ENCODE measurements around the gene PDE4A. TPM values are rescaled to one million over a fixed set of nuclear protein-coding genes. Genes with fewer than 3 reads are reported as not detected.

PDE4A gene
- total and polyA plus RNA-seq, 2 experiments from 2014 or later = 5.2 to 5.4 TPM

DNA sequence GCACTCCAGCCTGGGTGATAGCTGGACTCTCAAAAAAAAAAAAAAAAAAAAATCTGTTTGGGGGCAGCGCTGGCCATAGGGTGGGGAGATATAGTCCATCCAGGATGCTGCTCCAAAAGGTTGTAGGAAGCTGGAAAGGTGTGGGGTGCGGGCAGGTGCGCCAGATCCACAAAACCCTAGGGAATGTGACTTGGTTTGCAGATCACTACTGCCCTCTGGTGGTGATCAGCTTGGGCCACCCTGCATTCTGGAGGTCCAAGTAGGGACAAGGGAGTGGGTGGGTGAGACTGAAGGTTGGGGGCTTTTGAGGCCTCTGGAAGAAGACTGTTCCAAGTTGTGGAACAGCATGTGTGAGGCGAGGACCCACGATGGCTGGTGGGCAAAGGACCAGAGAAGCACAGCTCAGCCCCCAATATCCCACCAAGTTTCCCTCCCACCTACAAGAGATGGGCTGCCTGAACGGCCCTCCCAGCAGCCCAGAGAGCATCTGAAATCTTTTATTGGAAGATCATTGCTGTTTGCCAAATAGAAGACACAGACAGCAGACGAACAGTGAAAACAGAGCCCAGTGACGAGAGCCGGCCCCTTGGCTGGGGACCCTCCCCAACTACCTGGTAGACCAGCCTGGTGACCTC lies 29.6 kb upstream of the PDE4A start:
- Mint-ChIP-seq H3K4me1 (peaks cover 8% of the 10 kb centered on the region; the same call in 2 of the 3 replicates), H3K9me3 (no peaks in the 10 kb centered on the region), H3K27ac (0 out of 2 replicates have a peak overlapping the region, but pooled peaks have one; percentile 16), H3K4me3 (no peak overlapping the region), H3K27me3 (ENCODE audit: insufficient read depth, low read depth, poor library complexity) (peaks cover 1% of the 10 kb centered on the region), H3K36me3 (ENCODE audit: low read depth) (peaks cover 34% of the 10 kb centered on the region)
- H4K20me1 ChIP-seq (replicated peaks; ENCODE audit: insufficient read depth) = 0 out of 2 replicates have a peak, but pooled peaks cover 4% of the 10 kb centered on the region
- H3K4me3 ChIP-seq = no peak overlapping the region
- ATAC-seq (peak; percentile 85), DNase-seq (ENCODE audit: low spot score) (peak; percentile 92)
- no peak overlapping the region for H2AFZ ChIP-seq
- no peaks in the 10 kb centered on the region for H3K79me2 ChIP-seq (replicated peaks; ENCODE audit: insufficient read depth)
- H3K27me3 ChIP-seq (ENCODE audit: insufficient read depth) = no peaks in the 10 kb centered on the region
- no peaks in the 10 kb centered on the region for H3K9me2 ChIP-seq (ENCODE audit: insufficient read depth)
- H3K27ac ChIP-seq (ENCODE audit: low read depth) = no peak overlapping the region
- peaks cover 17% of the 10 kb centered on the region; the same call in 1 of the 2 replicates for H3F3A ChIP-seq (replicated peaks; ENCODE audit: low read depth)
- no peaks in the 10 kb centered on the region; the same call in 1 of the 2 replicates for H3K4me1 ChIP-seq (ENCODE audit: insufficient read depth)
- TF ChIP-seq, protein P1, sequence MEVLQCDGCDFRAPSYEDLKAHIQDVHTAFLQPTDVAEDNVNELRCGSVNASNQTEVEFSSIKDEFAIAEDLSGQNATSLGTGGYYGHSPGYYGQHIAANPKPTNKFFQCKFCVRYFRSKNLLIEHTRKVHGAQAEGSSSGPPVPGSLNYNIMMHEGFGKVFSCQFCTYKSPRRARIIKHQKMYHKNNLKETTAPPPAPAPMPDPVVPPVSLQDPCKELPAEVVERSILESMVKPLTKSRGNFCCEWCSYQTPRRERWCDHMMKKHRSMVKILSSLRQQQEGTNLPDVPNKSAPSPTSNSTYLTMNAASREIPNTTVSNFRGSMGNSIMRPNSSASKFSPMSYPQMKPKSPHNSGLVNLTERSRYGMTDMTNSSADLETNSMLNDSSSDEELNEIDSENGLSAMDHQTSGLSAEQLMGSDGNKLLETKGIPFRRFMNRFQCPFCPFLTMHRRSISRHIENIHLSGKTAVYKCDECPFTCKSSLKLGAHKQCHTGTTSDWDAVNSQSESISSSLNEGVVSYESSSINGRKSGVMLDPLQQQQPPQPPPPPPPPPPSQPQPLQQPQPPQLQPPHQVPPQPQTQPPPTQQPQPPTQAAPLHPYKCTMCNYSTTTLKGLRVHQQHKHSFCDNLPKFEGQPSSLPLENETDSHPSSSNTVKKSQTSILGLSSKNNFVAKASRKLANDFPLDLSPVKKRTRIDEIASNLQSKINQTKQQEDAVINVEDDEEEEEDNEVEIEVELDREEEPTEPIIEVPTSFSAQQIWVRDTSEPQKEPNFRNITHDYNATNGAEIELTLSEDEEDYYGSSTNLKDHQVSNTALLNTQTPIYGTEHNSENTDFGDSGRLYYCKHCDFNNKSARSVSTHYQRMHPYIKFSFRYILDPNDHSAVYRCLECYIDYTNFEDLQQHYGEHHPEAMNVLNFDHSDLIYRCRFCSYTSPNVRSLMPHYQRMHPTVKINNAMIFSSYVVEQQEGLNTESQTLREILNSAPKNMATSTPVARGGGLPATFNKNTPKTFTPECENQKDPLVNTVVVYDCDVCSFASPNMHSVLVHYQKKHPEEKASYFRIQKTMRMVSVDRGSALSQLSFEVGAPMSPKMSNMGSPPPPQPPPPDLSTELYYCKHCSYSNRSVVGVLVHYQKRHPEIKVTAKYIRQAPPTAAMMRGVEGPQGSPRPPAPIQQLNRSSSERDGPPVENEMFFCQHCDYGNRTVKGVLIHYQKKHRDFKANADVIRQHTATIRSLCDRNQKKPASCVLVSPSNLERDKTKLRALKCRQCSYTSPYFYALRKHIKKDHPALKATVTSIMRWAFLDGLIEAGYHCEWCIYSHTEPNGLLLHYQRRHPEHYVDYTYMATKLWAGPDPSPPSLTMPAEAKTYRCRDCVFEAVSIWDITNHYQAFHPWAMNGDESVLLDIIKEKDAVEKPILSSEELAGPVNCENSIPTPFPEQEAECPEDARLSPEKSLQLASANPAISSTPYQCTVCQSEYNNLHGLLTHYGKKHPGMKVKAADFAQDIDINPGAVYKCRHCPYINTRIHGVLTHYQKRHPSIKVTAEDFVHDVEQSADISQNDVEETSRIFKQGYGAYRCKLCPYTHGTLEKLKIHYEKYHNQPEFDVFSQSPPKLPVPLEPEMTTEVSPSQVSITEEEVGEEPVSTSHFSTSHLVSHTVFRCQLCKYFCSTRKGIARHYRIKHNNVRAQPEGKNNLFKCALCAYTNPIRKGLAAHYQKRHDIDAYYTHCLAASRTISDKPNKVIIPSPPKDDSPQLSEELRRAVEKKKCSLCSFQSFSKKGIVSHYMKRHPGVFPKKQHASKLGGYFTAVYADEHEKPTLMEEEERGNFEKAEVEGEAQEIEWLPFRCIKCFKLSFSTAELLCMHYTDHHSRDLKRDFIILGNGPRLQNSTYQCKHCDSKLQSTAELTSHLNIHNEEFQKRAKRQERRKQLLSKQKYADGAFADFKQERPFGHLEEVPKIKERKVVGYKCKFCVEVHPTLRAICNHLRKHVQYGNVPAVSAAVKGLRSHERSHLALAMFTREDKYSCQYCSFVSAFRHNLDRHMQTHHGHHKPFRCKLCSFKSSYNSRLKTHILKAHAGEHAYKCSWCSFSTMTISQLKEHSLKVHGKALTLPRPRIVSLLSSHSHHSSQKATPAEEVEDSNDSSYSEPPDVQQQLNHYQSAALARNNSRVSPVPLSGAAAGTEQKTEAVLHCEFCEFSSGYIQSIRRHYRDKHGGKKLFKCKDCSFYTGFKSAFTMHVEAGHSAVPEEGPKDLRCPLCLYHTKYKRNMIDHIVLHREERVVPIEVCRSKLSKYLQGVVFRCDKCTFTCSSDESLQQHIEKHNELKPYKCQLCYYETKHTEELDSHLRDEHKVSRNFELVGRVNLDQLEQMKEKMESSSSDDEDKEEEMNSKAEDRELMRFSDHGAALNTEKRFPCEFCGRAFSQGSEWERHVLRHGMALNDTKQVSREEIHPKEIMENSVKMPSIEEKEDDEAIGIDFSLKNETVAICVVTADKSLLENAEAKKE (CRISPR knock-in tag; IDR thresholded peaks at IDR 0.05) = no peak
- TF ChIP-seq ZNF114 (CRISPR knock-in tag; IDR thresholded peaks at IDR 0.05) = no peak
- TF ChIP-seq EZH2 (IDR thresholded peaks at IDR 0.05; ENCODE audit: low read depth, unreplicated experiment) = no peak
- no peak for TF ChIP-seq EZH2phosphoT487 (IDR thresholded peaks at IDR 0.05; ENCODE audit: unreplicated experiment)
- TF ChIP-seq, protein P2, sequence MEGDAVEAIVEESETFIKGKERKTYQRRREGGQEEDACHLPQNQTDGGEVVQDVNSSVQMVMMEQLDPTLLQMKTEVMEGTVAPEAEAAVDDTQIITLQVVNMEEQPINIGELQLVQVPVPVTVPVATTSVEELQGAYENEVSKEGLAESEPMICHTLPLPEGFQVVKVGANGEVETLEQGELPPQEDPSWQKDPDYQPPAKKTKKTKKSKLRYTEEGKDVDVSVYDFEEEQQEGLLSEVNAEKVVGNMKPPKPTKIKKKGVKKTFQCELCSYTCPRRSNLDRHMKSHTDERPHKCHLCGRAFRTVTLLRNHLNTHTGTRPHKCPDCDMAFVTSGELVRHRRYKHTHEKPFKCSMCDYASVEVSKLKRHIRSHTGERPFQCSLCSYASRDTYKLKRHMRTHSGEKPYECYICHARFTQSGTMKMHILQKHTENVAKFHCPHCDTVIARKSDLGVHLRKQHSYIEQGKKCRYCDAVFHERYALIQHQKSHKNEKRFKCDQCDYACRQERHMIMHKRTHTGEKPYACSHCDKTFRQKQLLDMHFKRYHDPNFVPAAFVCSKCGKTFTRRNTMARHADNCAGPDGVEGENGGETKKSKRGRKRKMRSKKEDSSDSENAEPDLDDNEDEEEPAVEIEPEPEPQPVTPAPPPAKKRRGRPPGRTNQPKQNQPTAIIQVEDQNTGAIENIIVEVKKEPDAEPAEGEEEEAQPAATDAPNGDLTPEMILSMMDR (conservative IDR thresholded peaks at IDR 0.05; ENCODE audit: low read depth in 2 of 2) = peak; percentile 91 to 93
- peaks cover 14% of the 10 kb centered on the region; the same call in 1 of the 2 replicates for H3K36me3 ChIP-seq (ENCODE audit: insufficient read depth)
- no peak overlapping the region for H3K4me2 ChIP-seq

All from GM23338 (cell line).